HepG2 (cell line): Measurements from ENCODE around the gene TPSB2.

Experiments used
- ATF7-NPFF ChIP-seq: sonication (generic); formaldehyde crosslinking; IDR thresholded peaks from 2 replicates; pipeline ENCODE4 v1.8.1; 2023; ENCODE audit warnings: mild to moderate bottlenecking, low read depth, missing genetic modification reagents, moderate library complexity
- CBX2 ChIP-seq, 2 experiments: fragments of 200-600 bp in 1 of 2; sonication (generic); formaldehyde crosslinking in 1 of 2; IDR thresholded peaks; 2 replicates each; pipeline versions ENCODE4 v1.7.0 to v1.8.1; 2018 to 2022; ENCODE audit warnings: low read depth in 2 of 2, low read length in 1 of 2, mild to moderate bottlenecking in 1 of 2, missing genetic modification reagents in 1 of 2
- CEBPB ChIP-seq: IDR thresholded peaks from 2 replicates; pipeline ENCODE4 v1.6.1; 2011; ENCODE audit warnings: low read depth, low read length, improper control_type of control experiment, borderline replicate concordance
- CTCF ChIP-seq: sonication (generic); formaldehyde crosslinking; IDR thresholded peaks from 2 replicates; pipeline ENCODE4 v1.5.0; 2020; ENCODE audit warnings: mild to moderate bottlenecking, missing genetic modification reagents, moderate library complexity
- E2F1 ChIP-seq: sonication (generic); formaldehyde crosslinking; IDR thresholded peaks from 2 replicates; pipeline ENCODE4 v1.5.0; 2020; ENCODE audit warnings: missing genetic modification reagents
- FOXO4 ChIP-seq: sonication (generic); formaldehyde crosslinking; conservative IDR thresholded peaks from 2 replicates; pipeline ENCODE4 v1.8.1; 2023; ENCODE audit warnings: missing genetic modification reagents
- POLR2A ChIP-seq, 2 experiments: IDR thresholded peaks; 2 replicates each; pipeline ENCODE4 v1.6.1; 2011; ENCODE audit warnings: low read depth in 2 of 2, low read length in 2 of 2, mild to moderate bottlenecking in 1 of 2, moderate library complexity in 1 of 2; ENCODE audit not compliant: insufficient read depth in 1 of 2
- RELA ChIP-seq: sonication (generic); formaldehyde crosslinking; IDR thresholded peaks from 2 replicates; pipeline ENCODE4 v1.4.0; 2020; ENCODE audit warnings: missing genetic modification reagents
- TBL1XR1 ChIP-seq: fragments of 150-350 bp; IDR thresholded peaks from 2 replicates; pipeline ENCODE4 v1.6.1; 2014; ENCODE audit warnings: borderline replicate concordance, low read length; ENCODE audit not compliant: partially characterized antibody
- ZNF569 ChIP-seq: sonication (generic); formaldehyde crosslinking; IDR thresholded peaks from 2 replicates; pipeline ENCODE4 v1.5.0; 2020; ENCODE audit warnings: mild to moderate bottlenecking, missing genetic modification reagents, moderate library complexity, borderline replicate concordance
- ZNF773 ChIP-seq: sonication (generic); formaldehyde crosslinking; IDR thresholded peaks from 2 replicates; pipeline ENCODE4 v1.4.0; 2020; ENCODE audit warnings: missing genetic modification reagents, borderline replicate concordance

- TF ChIP-seq FOXO4 (CRISPR knock-in tag) (no peak), CTCF (no peak), RELA (CRISPR knock-in tag) (no peak), E2F1 (CRISPR knock-in tag) (no peak), TBL1XR1 (no peak), CBX2 (IDR thresholded peaks at IDR 0.05; ENCODE audit: low read depth, low read length) (no peak), CBX2 (CRISPR knock-in tag; IDR thresholded peaks at IDR 0.05; ENCODE audit: low read depth) (no peak), POLR2A (IDR thresholded peaks at IDR 0.05; ENCODE audit: insufficient read depth in 1 of 2, low read depth in 2 of 2, low read length in 2 of 2) (no peak), CEBPB (no peak), ATF7-NPFF (CRISPR knock-in tag) (no peak), ZNF773 (no peak), ZNF569 (CRISPR knock-in tag) (no peak)
These were observed 34.5 kb upstream of the TPSB2 start for GRCh38 chr16:1264345-1265089.
